T follicular helper cell (primary cell): Measurements from ENCODE around the gene LRRC59.
"Not testable (repeated sequence)": the region's sequence is repeated elsewhere in the genome, so short reads cannot be mapped to it uniquely, and the experiment has no call there.

Experiments
- DNase-seq: peaks from one replicate; pipeline ENCODE4 v3.0.0-alpha.2; 2020; ENCODE audit warnings: low read depth

Gene LRRC59

DNA sequence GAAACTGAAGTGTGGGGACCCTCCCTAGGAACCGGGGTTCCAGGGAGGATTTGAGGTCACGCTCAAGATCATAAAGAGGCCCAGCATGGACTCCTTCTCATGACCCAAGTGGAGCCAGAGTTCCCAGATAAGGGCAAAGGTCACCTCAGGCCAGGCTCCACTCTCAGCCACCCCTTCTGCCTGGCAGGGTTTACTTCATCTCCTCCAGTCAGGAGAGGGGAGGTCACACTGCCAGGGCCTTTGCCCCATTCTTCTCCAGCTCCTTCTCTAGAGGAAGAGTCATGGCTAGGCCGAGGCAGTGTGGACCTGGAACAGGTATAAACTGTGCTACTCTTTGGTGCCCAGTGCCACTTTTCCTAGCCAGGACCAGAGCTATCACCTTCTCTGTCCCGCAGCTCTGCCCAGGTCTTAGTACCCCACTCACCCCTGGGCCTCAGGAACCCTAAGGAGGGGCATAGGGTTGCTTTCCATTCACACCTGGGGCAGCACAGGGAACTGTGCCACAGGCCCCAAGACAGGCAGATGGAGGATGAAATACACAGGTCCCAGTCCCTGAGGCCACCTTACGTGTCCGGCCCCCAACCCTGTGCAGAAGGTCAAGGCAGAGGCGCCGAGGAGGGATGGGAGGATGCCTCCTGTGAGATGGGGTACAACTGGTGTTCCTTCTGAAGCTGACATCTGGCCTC, 27.8 kb upstream of the LRRC59 start:
- no peak for DNase-seq

DNA sequence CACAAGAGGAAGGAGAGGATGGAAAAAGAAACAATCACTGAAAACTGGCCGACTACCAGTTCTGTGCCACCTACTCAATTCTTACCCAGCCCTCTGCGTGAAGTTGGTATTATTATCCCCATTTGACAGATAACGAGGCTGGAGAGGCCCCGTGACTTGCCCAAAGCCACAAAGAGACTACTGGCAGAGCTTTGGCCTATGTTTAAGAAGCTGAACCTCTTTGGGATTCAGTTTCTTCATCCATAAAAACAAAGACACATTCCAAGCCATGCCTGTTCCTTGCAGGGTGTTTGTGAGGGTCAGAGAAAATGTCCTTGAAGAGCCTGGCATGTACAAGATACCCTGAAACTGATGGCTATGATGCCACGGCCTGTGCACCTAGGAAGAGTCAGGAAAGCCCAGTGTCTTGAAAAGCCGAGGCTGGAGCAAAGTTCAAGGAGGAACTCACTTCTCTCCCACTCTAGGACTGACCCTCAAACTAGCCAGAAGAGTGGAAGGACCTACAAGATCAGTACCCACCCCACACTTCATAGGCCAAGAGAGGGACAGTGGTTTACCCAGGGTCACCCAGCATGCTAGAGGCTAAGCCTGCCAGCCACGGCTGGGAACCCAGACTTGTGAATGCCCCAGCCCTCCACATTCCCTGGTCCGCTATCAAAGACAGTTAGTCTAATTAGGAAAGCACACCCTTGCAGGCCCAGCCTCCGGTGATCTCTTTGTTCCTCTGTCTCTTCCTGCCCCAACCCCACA, 27.1 kb upstream of the LRRC59 start:
- no peak for DNase-seq

DNA sequence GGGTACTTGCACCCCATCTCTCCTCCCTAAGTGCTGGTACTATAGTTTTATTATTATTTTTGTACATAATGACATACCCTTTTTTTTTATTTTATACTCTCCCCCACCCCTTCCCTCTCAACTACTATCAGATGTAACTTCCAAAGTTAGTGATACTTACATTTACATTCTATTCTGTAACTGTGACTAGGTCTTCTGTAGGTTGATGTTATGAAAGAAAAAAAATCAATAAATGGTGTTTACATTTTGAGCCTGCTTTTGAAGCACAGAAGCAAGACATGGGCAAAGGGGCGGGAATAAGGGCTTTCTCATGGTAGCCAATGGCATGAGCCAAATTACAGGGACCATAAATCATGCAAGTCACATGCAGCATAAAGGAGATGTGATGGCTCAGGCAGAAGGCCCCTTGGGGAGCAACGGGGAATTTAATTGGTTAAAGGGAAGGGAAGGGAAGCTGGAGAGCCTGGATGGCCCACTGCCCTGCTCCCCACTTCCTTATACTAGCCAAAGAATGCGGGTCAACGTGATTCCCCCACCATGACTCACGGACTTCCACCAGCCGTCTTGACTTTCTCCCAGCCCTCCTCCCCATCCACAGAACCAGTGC, 26.3 kb upstream of the LRRC59 start:
- no peak for DNase-seq

DNA sequence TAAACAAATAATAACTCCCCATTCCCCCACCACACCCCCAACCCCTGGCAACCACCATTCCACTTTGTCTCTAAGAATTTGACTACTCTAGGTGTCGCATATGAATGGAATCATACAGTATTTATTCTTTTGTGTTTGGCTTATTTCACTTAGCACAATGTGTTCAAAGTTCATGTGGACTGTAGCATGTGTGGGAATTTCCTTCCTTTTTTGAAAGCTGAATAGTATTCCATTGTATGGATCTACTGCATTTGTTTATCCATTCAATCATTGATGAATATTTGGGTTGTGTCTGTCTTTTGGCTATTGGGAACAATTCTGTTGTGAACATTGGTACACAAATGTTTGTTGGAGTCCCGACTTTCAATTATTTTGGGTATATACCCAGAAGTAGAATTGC, 25.4 kb upstream of the LRRC59 start:
- DNase-seq, result no peak

DNA sequence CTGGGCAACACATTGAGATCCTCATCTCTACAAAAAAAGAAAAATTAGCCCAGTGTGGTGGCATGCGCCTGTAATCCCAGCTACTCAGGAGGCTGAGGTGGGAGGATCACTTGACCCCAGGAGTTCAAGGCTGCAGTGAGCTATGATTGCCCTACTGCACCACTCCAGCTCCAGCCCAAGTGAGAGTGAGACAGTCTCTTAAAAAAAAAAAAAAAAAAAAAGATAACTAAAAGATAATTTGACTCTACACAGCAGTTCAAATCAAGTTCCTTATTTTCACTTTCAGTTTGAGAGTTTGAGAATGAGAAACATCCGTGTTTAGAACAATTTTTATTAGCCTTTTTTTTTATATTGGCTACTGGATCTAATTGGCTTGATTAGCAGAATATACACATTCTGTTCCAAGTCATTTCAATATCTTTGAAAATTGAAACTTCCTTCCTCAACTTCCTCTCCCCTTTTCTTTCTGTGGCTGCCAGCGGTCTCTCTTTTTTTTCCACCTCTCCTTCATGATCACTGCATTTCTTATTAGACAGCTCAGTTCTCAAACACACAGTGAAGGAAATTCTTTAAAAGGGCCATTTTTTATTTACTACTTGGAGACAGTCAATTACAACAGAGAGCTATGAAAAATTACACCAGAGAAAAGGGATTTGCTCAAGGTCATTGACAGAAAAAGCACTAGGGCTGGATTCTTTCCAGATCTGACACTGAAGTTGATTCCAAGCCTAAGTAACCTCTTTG, 24.2 kb upstream of the LRRC59 start:
- DNase-seq, result no peak

DNA sequence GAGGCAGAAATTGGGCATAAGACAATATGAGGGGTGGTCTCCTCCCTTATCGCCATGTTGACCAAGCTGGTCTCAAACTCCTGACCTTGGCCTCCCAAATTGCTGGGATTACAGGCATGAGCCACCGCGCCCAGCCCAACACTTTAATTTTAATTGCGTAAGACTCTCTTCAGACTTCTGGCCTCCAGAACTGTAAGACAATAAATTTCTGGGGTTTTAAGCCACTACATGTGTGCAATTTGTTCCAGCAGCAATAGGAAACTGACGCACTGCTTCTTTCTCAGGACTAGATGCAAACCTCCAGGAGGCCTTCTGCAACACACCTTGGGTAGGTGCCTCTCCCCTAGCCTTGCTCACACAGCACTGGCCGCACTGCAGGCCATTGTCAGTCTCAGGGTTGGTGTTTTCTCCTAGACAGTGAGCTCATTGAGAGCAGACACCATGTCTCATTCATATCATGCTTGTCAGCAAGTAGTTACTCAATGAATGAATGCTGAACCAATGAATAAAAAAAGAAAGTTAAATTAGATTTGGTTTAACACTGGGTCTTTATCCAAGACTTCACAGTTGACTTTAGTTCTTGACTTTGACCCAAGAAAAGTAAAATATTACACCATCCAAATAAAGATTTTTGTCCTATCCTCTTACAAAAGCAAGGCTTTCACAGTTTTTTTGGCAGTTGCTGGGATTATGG, 23.2 kb upstream of the LRRC59 start:
- DNase-seq, result no peak

DNA sequence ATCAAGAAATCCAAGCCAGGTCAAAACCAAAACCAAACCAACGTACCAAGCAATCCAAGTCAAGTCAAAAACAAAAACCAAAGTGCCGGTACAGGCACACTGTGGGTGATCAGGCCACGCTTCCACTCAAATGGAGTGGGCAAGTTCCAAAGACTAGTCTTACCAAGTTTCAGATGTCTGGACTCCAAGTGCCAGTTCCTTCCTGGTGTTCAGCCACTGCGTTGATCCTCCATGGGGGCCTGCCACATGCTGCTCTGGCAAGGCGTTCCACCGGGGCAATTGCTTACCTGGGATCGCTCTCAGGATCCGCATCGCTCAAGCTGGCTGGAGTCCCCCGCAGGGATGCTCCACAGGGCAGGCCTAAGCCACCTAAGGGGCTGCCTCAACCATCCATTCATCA, 22.3 kb upstream of the LRRC59 start:
- DNase-seq, result not testable (repeated sequence)

DNA sequence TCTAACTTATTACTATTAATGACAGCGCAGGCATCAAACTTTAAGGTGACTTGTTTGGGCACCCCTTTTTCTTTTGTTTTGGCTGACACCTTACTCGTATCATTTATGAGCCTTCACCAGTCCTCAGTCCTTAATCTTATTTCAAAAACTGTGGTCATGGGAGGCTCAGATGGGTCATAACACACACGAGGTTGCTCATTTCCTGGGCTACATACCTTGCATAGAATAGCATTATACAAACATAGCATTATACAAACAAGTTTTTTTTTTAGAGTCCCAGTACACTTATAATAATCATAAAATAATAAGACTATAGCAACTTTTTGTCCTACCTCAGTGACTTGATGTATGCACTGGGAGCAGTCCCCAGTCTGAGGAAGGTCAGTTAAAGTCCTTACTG, 17.5 kb upstream of the LRRC59 start:
- DNase-seq, result no peak

DNA sequence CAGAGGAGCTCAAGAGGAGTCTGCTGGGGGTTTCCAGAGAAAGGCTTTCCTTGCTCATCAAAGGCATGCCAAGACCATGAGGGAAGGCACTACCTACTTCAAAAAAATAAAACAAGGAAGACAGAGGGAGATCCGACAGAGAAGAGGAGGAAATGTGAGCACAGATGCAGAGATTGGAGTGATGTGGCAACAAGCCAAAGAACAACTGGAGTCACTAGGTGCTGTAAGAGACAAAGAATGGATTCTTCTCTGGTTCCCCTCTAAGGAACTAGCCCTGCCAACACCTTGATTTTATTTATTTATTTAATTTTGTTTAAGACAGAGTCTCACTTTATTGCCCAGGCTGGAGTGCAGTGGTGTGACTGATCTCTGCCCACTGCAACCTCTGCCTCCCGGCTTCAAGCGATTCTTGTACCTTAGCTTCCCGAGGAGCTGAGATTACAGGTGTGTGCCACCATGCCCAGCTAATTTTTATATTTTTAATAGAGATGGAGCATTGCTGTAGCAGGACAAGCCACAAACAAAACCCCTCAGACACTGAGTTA, 14.9 kb upstream of the LRRC59 start:
- no peak for DNase-seq

DNA sequence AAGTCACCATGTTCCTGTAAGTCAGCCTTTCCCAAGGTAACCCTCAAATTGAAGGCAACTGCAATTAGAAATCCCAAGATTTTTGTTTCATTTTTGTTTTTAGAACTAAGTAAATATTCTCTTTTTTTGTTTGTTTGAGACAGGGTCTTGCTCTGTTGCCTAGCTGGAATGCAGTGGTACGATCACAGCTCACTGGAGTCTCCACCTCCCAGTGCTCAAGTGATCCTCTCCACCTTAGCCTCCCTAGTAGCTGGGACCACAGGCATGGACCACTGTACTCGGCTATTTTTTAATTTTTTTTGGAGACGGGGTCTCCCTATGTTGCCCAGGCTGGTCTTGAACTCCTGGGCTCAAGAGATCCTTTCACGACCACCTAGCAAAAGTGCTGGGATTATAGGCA, 10.6 kb upstream of the LRRC59 start:
- no peak for DNase-seq

DNA sequence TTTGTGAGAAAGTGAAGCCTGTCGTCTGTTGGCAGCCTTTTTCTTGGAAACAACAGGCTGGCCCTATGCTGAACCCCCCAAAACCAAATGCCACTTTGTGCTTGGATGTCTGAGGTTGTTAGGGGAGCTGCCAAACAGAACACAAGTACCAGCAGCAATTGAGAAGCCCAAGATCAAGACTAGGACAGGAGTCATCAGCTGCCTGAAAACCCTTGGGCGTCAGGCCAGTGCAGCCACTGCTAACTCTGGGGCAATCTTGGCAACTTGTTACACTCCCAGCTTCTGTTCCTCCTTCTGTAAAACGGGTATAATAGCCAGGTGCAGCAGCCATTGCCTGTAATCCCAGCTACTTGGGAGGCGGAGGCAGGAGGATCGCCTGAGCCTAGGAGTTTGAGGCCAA, 9.3 kb upstream of the LRRC59 start:
- DNase-seq, result no peak

DNA sequence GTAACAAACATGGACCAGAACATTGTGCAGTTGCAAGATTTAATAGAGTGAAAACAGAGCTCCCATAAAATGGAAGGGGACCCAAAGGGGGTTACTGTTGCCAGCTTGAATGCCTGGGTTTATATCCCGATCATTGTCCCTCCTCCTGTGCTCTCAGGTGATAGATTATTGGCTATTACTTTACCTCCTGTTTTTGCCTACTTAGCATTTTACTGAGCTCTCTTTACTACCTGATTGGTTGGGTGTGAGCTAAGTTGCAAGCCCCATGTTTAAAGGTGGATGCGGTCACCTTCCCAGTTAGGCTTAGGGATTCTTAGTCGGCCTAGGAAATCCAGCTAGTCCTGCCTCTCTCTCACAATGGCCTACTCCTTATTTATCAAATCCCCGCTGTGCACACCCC, 8.0 kb upstream of the LRRC59 start:
- not testable (repeated sequence) for DNase-seq

DNA sequence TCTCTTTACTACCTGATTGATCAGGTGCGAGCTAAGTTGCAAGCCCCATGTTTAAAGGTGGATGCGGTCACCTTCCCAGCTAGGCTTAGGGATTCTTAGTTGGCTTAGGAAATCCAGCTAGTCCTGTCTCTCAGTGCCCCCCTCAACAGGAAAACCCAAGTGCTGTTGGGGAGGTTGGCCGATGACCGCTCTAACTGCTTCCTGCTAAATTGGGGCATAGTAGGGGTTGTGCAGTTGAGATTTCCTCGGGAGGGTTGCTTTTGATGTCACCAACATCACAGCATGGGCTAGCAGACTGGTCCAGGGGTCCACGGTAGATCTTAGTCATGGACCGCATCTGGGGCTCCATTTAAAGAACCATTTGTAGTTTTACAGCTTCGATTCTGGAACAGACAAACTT, 2.3 kb upstream of the LRRC59 start:
- not testable (repeated sequence) for DNase-seq

DNA sequence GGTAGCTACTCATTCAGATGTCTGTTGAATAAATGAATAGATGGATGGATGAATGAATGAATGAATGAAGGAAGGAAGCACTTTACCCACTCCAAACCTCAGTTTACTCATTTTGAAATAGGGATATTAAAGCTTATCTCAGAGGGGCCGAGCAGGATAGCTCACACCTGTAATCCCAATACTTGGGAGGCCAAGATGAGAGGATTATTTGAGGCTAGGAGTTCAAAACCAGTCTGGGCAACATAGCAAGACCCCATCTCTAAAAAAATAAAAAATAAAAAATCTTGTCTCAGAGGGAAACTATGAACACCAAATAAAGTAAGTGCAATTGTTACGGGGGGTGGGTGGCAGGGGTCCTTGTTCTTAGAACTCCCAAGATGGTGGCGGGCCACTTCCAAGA, 1.3 kb upstream of the LRRC59 start:
- DNase-seq, result not testable (repeated sequence)

DNA sequence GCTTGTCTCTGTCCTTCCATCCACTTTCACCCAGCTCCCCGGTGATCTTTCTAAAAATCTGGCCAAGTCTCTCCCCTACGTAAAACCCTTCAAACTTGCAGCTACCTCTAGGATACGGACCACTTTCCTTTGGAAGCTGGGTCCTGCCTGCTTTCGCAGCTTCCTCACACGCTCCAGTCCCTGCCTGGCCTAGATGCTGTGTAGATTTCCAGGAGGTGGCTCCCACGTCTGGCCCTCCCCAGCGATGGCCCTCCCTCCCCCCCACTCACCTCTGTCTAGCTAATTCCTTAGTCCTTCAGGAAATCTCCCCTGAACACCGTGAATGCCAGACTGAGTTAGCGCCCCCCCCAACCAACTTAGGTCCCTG, 579 bp upstream of the LRRC59 start:
- no peak for DNase-seq

DNA sequence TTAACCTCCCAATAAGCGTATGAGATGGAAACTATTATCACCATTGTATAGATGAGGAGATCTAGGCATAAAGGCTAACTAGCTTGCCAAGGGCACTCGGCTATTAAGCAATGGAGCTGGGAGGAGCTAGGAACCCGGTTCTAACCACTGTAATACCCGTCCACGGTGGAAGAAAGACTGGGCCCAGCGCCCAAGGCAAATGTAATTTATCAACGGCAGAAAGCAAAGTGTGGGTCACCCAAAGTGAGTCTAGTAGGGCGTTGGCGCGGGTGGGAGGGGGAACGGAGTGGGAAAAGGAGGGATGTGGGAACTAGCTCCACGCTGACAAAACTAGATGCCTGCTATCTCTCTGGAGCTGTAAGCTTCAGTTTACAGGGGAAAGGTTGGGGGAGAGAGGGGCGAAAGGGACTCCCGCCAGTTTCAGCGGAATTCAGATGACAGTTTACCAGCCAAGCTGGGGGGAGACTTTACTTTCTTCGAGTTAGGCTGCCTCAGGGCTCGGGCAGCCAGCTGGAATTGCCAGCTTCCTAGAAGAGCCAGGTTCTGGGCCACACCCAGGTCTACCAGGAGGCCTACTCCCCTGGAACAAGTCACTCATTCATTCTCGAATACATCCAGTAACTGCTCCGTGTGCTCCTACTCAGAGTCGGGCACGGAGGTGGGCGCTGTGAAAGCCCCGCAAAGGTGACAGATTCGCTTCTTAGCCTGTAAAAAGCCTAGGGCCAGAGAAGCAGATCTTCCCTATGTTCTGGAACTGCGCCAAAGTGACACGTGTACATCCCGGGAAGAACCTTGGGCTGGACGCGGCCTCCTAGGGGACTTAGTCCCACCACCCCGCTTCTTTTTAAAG, 837 bp downstream of the LRRC59 start:
- no peak for DNase-seq

DNA sequence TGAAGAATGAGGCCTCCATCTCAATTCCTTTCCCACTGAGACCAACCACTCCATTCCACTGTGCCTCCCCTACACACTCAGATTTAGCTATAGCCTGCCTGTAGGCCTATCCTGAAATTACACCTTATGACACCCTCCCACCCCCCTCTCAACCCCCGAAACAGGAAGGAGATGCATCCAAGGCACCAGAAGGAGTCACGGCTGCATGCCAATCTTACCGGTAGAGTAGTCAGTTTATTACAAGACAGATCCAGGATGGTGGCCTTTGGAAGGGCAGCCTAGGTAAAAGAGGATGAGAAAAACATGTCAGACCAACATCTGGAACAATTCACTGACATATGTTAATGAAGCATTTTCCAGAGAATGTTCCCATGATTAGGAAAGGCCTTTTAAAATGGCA, 2.6 kb downstream of the LRRC59 start:
- no peak for DNase-seq

DNA sequence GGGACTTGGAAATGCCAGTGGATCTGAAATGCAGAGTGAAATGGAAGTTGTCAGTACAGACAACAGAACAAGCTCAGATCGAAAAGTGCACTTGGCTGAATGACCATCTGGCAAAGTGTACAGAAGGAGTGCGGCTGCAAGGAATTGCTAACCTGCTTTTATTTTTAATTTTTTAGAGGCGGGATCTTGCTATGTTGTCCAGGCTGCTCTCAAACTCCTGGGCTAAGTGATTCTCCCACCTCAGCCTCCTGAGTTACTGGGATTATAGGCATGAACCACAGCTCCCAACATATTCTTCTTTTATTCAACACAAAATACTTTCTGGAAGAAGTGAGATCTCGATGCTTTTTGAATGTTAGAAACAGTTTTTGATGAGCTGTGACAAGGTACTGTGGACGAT, 3.6 kb downstream of the LRRC59 start:
- no peak for DNase-seq

DNA sequence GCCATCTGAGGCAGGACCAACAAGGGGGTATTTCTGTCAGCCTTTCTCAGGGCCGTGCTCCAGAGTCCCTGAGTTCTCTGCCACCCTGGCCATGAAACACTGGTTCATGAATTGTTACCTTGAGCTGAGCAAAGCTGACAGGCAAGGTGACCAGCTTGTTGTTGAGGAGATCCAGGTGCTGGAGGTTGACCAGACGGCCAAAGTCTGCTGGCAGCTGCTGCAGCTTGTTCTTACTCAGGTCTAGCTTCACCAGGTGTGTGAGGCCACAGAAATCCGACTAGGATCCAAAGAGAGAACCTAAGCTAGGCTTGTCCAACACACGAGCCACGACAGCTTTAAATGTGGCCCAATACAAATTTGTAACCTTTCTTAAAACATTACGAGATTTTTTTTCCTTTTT, 4.7 kb downstream of the LRRC59 start:
- DNase-seq, result no peak

DNA sequence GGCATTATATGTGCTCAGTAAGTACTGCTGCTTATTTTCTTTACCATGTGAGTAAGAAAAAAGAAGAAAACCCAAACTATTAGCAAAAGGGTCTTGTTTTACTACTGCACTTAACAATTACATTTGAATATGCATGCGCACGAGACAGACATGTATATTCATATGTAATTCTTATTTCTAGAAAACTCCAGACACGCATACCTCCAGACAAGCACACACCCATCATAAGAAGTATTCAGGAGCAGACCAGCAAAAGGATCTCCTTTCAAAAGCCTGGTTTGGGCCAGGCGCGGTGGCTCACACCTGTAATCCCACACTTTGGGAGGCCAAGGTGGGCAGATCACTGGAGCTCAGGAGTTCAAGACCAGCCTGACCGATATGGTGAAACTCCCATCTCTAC, 7.8 kb downstream of the LRRC59 start:
- no peak for DNase-seq

DNA sequence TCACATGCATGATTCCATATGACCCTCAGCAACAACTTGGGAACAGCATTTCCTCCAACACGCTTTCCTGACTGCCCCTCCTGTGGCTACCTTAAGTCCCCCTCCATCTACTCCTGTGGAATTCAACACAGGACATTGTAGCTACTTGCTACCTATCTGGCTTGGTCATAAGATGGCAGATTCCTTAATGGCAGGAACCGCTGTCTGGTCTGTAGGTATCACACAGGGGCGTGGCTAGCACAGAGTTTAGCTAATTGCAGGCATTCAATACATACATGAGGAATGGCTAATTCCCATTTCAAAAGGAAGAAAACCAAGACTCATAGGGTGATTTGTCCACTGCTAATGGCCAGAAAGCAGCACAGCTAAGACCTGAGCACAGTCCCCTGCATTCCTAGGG, 8.6 kb downstream of the LRRC59 start:
- DNase-seq, result no peak
